Fibroblast of lung (primary cell): Measurements from ENCODE around the gene DPM2. TPM values are rescaled to one million over a fixed set of nuclear protein-coding genes. Genes with fewer than 3 reads are reported as not detected.
A peak's percentile ranks its signal among the peaks of the same experiment; 100 is the strongest.

Experiments
- DNase-seq, 2 donors: peaks; one replicate each; pipeline versions ENCODE4 v3.0.0 to v3.0.0-alpha.2; 2010; ENCODE audit warnings: low read depth in 2 of 2
- H2AFZ ChIP-seq: 2 replicates; pipeline ENCODE4 v1.5.1; 2012; ENCODE audit warnings: low read length, control low read depth, inconsistent platforms
- H3K27ac ChIP-seq: 2 replicates; pipeline ENCODE4 v1.5.1; 2011; ENCODE audit warnings: low read length, control low read depth; ENCODE audit not compliant: insufficient read depth
- H3K27me3 ChIP-seq: 2 replicates; pipeline ENCODE4 v1.5.1; 2011; ENCODE audit warnings: mild to moderate bottlenecking, low read length; ENCODE audit not compliant: control insufficient read depth, insufficient read depth
- H3K36me3 ChIP-seq: 2 replicates; pipeline ENCODE4 v1.5.1; 2011; ENCODE audit warnings: low read length; ENCODE audit not compliant: control insufficient read depth, insufficient read depth
- H3K4me1 ChIP-seq: 2 replicates; pipeline ENCODE4 v1.5.1; 2011; ENCODE audit warnings: low read length; ENCODE audit not compliant: control insufficient read depth, insufficient read depth; ENCODE audit errors: extremely low read depth
- H3K4me2 ChIP-seq: 2 replicates; pipeline ENCODE4 v1.5.1; 2011; ENCODE audit warnings: low read length, control low read depth; ENCODE audit not compliant: insufficient read depth; ENCODE audit errors: extremely low read depth
- H3K4me3 ChIP-seq, 4 experiments: fragments of 200-600 bp in 1 of 4; sonication (generic) in 1 of 4; replicated peaks in 1 of 4; 2 replicates each; pipeline ENCODE4 v1.5.1; 2011 to 2016; ENCODE audit warnings: low read length in 4 of 4, low read depth in 3 of 4, mild to moderate bottlenecking in 3 of 4, control low read depth in 2 of 4, inconsistent platforms in 1 of 4, mixed read lengths in 1 of 4; ENCODE audit not compliant: insufficient read depth in 1 of 4; ENCODE audit errors: control extremely low read depth in 1 of 4
- H3K79me2 ChIP-seq: 2 replicates; pipeline ENCODE4 v1.5.1; 2012; ENCODE audit warnings: mild to moderate bottlenecking, low read length, inconsistent platforms; ENCODE audit not compliant: control insufficient read depth, insufficient read depth
- H3K9ac ChIP-seq: 2 replicates; pipeline ENCODE4 v1.5.1; 2011; ENCODE audit warnings: mild to moderate bottlenecking, low read length, control low read depth; ENCODE audit not compliant: insufficient read depth
- H3K9me3 ChIP-seq: 2 replicates; pipeline ENCODE4 v1.5.1; 2012; ENCODE audit warnings: low read depth, low read length; ENCODE audit not compliant: control insufficient read depth, insufficient read depth
- H4K20me1 ChIP-seq: 2 replicates; pipeline ENCODE4 v1.5.1; 2011; ENCODE audit warnings: low read length; ENCODE audit not compliant: control insufficient read depth, insufficient read depth; ENCODE audit errors: extremely low read depth
- CTCF ChIP-seq, 2 donors: IDR thresholded peaks in 1 of 2; conservative IDR thresholded peaks in 1 of 2; 1 replicate in 1 of 2; 2 replicates in 1 of 2; pipeline ENCODE4 v1.5.1; 2011 to 2012; ENCODE audit warnings: low read length in 2 of 2, control low read depth in 1 of 2, inconsistent platforms in 1 of 2, low read depth in 1 of 2, mild to moderate bottlenecking in 1 of 2
- EZH2 ChIP-seq: IDR thresholded peaks from 2 replicates; pipeline ENCODE4 v1.5.1; 2012; ENCODE audit warnings: low read length, control low read depth, mild to moderate bottlenecking; ENCODE audit errors: missing control alignments
- polyA plus RNA-seq, 2 donors: library from polyadenylated mRNA; depleted of rRNA in 1 of 2; stranded (reverse) in 1 of 2; unstranded in 1 of 2; fragments of >200 nt; gene quantifications; 2 replicates each; pipeline ENCODE4 v1.2.1, GENCODE V29; 2011 to 2012; ENCODE audit warnings: missing spikeins in 1 of 2
- total RNA-seq: library from RNA; depleted of rRNA; stranded (reverse); fragments of >200 nt; gene quantifications from 2 replicates; pipeline ENCODE4 v1.2.1, GENCODE V29; 2014

The DPM2 gene
- total and polyA plus RNA-seq, 2 donors (not counting 1 experiment from before 2014, with no cell fraction given), result 11.7 to 24.1 TPM

DNA sequence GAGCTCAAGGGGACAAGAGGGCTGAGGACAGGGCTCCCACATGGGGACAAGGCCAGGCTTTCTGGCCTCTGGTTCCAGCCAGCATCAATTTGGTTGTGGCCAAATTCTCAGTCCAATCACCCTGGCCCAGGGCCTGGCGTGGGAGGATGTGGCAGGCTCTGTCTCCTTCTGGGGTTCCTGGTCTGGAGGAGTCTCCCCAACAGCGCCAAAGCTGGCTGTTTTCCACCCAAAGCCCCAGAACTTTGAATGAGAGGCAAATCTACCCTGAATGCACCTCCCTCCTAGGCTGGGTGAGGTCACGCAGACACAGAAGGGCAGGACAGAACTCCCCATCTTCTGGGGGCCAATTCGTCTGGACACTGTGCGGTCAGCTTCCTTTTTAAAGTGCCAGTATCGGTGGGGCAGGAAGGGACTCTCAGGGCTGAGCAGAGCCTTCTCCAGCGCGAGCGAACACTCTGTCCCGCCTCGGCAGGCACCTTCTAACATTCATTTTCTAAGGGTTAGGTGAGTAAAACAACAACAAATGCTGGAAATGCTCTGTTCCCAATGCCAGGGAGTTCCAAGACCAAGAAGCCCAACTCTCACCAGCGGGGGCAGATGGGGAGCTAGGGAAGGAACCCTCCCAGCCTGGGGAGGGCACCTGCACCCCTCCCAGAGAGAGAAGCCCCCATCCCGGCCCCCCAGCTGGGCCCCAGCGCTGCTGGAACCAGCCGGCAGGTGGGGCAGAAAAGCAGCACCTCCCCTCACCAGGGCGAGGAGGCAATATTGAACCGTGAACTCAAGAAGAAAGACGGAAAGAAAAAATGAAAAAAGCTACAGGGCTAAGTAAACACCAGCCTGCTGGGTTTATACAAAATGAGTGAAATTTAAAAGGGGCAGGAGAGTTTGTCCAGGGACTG, 3.7 kb upstream of the DPM2 start:
- Histone ChIP-seq H3K27ac (no peak overlapping the region), H3K4me2 (no peak overlapping the region), H3K4me1 (peaks cover 3% of the 10 kb centered on the region), H2AFZ (no peak overlapping the region), H4K20me1 (no peaks in the 10 kb centered on the region), H3K27me3 (no peaks in the 10 kb centered on the region), H3K36me3 (peaks cover 12% of the 10 kb centered on the region), H3K4me3 (no peak overlapping the region), H3K9me3 (no peaks in the 10 kb centered on the region), H3K79me2 (peaks cover 12% of the 10 kb centered on the region), H3K9ac (no peak overlapping the region)
- no peak for TF ChIP-seq EZH2
- TF ChIP-seq CTCF (conservative IDR thresholded peaks at IDR 0.05 in 1 of 2, IDR thresholded peaks at IDR 0.05 in 1 of 2; ENCODE audit: low read depth in 1 of 2, low read length in 2 of 2), result no peak
- no peak for DNase-seq

- H3K9me3 ChIP-seq, result no peaks in the 10 kb centered on the region
- no peak for DNase-seq
- peaks cover 10% of the 10 kb centered on the region for H3K4me1 ChIP-seq
- no peak overlapping the region for H3K27ac ChIP-seq
- no peaks in the 10 kb centered on the region for H4K20me1 ChIP-seq
- no peaks in the 10 kb centered on the region for H3K27me3 ChIP-seq
- no peak overlapping the region for H3K9ac ChIP-seq
- no peak for TF ChIP-seq CTCF (conservative IDR thresholded peaks at IDR 0.05 in 1 of 2, IDR thresholded peaks at IDR 0.05 in 1 of 2; ENCODE audit: low read depth in 1 of 2, low read length in 2 of 2)
- TF ChIP-seq EZH2, result no peak
- peaks cover 19% of the 10 kb centered on the region for H3K79me2 ChIP-seq
- H2AFZ ChIP-seq, result no peak overlapping the region
- H3K4me3 ChIP-seq, result no peak overlapping the region
- H3K4me2 ChIP-seq, result no peak overlapping the region
- peaks cover 13% of the 10 kb centered on the region for H3K36me3 ChIP-seq
Observed at GRCh38 chr9:127940593-127940992, 2.9 kb upstream of the DPM2 start.

DNA sequence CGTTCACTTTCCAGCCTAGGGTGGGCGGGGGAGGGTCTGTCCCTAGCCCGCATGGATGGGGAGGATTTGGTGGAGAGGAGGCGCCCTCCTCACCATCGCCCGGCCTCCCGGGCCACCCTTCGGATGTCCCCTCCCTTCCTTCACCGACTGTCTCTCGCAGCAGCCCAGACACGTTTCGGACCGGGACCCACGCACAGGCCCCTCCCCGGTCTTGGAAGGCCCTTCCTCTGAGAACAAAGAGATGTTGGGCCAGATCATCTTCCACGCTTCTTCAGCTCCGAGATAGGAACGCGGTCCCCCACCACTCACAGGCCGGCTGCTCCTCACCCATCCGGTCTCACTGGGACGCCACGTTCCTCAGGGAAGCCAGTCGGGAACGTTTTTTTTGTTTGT, 640 bp upstream of the DPM2 start:
- H3K36me3 ChIP-seq, result peaks cover 5% of the 10 kb centered on the region
- no peak overlapping the region for H3K4me2 ChIP-seq
- H3K27me3 ChIP-seq, result no peaks in the 10 kb centered on the region
- no peak for TF ChIP-seq EZH2
- TF ChIP-seq CTCF (conservative IDR thresholded peaks at IDR 0.05 in 1 of 2, IDR thresholded peaks at IDR 0.05 in 1 of 2; ENCODE audit: low read depth in 1 of 2, low read length in 2 of 2), result no peak
- H3K4me1 ChIP-seq, result peaks cover 11% of the 10 kb centered on the region
- H3K9ac ChIP-seq, result no peak overlapping the region
- H4K20me1 ChIP-seq, result no peaks in the 10 kb centered on the region
- peak overlapping the region; percentile 18 for H2AFZ ChIP-seq
- H3K9me3 ChIP-seq, result no peaks in the 10 kb centered on the region
- H3K4me3 ChIP-seq, result peak overlapping the region in 2 of 4 experiments; percentile 68 to 93
- no peak for DNase-seq
- no peak overlapping the region for H3K27ac ChIP-seq
- H3K79me2 ChIP-seq, result peaks cover 30% of the 10 kb centered on the region
